ENCODE data around the gene PRDX6. TPM values are rescaled to one million over a fixed set of nuclear protein-coding genes. Genes with fewer than 3 reads are reported as not detected.

PRDX6 gene
- total and polyA plus RNA-seq, 2 donors (not counting 3 experiments of a cell fraction or from before 2014, with no cell fraction given) = 145 to 288 TPM

- Histone ChIP-seq H3K4me3 (replicated peaks in 1 of 3; ENCODE audit: insufficient read depth in 1 of 3, low read depth in 1 of 3, low read length in 3 of 3) (no peak overlapping the region), H2AFZ (ENCODE audit: low read depth, low read length) (no peak overlapping the region), H3K36me3 (ENCODE audit: control insufficient read depth in 2 of 2, extremely low read depth in 1 of 2, insufficient read depth in 2 of 2, low read length in 2 of 2) (peaks cover 19 to 31% of the 10 kb centered on the region in 2 experiments), H3K9me3 (replicated peaks; ENCODE audit: control insufficient read depth, insufficient read depth, low read length) (no peaks in the 10 kb centered on the region), H3K27ac (ENCODE audit: insufficient read depth, low read depth, low read length) (no peak overlapping the region), H3K27me3 (ENCODE audit: control insufficient read depth in 2 of 2, insufficient read depth in 2 of 2, low read length in 2 of 2) (no peaks in the 10 kb centered on the region), H3K4me2 (ENCODE audit: insufficient read depth, low read length) (no peak overlapping the region), H3K79me2 (ENCODE audit: control insufficient read depth, insufficient read depth, low read length) (no peaks in the 10 kb centered on the region), H3K9ac (replicated peaks; ENCODE audit: extremely low read depth, insufficient read depth, low read length) (no peak overlapping the region), H3K4me1 (ENCODE audit: control insufficient read depth, extremely low read depth, insufficient read depth, low read length) (no peaks in the 10 kb centered on the region), H3K9me1 (replicated peaks; ENCODE audit: control insufficient read depth, extremely low read depth, insufficient read depth, low read length) (no peaks in the 10 kb centered on the region), H4K20me1 (replicated peaks; ENCODE audit: control insufficient read depth, extremely low read depth, insufficient read depth, low read length) (no peaks in the 10 kb centered on the region)
- intact Hi-C loops (cut with micrococcal nuclease) (no loop called here), dilution Hi-C loops (cut with MboI; ENCODE audit: extremely low pct_ligation_motif_present, low sequenced_read_pairs) (no loop called here)
- CTCF ChIA-PET = no interaction called here
- DNase-seq (ENCODE audit: low read depth, low spot score) (no peak), FAIRE-seq (no peak)
- POLR2A ChIA-PET = no interaction called here
- peak; percentile 26 for TF ChIP-seq POLR2AphosphoS5 (IDR thresholded peaks at IDR 0.05; ENCODE audit: insufficient read depth, low read depth, low read length)
- TF ChIP-seq CTCF (IDR thresholded peaks at IDR 0.05; ENCODE audit: extremely low read depth in 1 of 2, insufficient read depth in 1 of 2, low read depth in 1 of 2, low read length in 2 of 2) = no peak
- no TSS peak for BruUV-seq (replicated peaks)
Observed at GRCh38 chr1:173489149-173489600, 12.0 kb downstream of the PRDX6 start.

GRCh38 chr1:173489929-173490328, 12.8 kb downstream of the PRDX6 start:
- ChIA-PET POLR2A (no interaction called here), CTCF (interaction anchor here (1.6 kb wide), 1 partner anchor 9 kb away, joined by 4 read pairs; no protein-coding TSS in a partner anchor)
- Histone ChIP-seq H3K79me2 (ENCODE audit: control insufficient read depth, insufficient read depth, low read length) (no peaks in the 10 kb centered on the region), H3K4me3 (replicated peaks in 1 of 3; ENCODE audit: insufficient read depth in 1 of 3, low read depth in 1 of 3, low read length in 3 of 3) (no peak overlapping the region), H3K4me2 (ENCODE audit: insufficient read depth, low read length) (no peak overlapping the region), H3K9me1 (replicated peaks; ENCODE audit: control insufficient read depth, extremely low read depth, insufficient read depth, low read length) (no peaks in the 10 kb centered on the region), H3K27ac (ENCODE audit: insufficient read depth, low read depth, low read length) (no peak overlapping the region), H4K20me1 (replicated peaks; ENCODE audit: control insufficient read depth, extremely low read depth, insufficient read depth, low read length) (no peaks in the 10 kb centered on the region), H3K36me3 (ENCODE audit: control insufficient read depth in 2 of 2, extremely low read depth in 1 of 2, insufficient read depth in 2 of 2, low read length in 2 of 2) (peaks cover 18 to 26% of the 10 kb centered on the region in 2 experiments), H2AFZ (ENCODE audit: low read depth, low read length) (no peak overlapping the region), H3K27me3 (ENCODE audit: control insufficient read depth in 2 of 2, insufficient read depth in 2 of 2, low read length in 2 of 2) (no peaks in the 10 kb centered on the region), H3K9me3 (replicated peaks; ENCODE audit: control insufficient read depth, insufficient read depth, low read length) (no peaks in the 10 kb centered on the region), H3K4me1 (ENCODE audit: control insufficient read depth, extremely low read depth, insufficient read depth, low read length) (no peaks in the 10 kb centered on the region), H3K9ac (replicated peaks; ENCODE audit: extremely low read depth, insufficient read depth, low read length) (no peak overlapping the region)
- intact Hi-C loops (cut with micrococcal nuclease) = no loop called here
- TF ChIP-seq POLR2A (IDR thresholded peaks at IDR 0.05; ENCODE audit: low read depth, low read length) = no peak
- TF ChIP-seq MYC (IDR thresholded peaks at IDR 0.05; ENCODE audit: low read depth, low read length) = no peak
- TF ChIP-seq, protein P1, sequence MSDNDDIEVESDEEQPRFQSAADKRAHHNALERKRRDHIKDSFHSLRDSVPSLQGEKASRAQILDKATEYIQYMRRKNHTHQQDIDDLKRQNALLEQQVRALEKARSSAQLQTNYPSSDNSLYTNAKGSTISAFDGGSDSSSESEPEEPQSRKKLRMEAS (IDR thresholded peaks at IDR 0.05; ENCODE audit: insufficient read depth, insufficient read length) = no peak
- TF ChIP-seq GATA2 (IDR thresholded peaks at IDR 0.05; ENCODE audit: insufficient read depth, insufficient read length, low read depth, low read length) = no peak
- TF ChIP-seq FOS (IDR thresholded peaks at IDR 0.05; ENCODE audit: borderline replicate concordance, insufficient read depth, low read length) = no peak
- no peak for TF ChIP-seq CTCF (IDR thresholded peaks at IDR 0.05; ENCODE audit: extremely low read depth in 1 of 2, insufficient read depth in 1 of 2, low read depth in 1 of 2, low read length in 2 of 2)
- no peak for TF ChIP-seq JUN (IDR thresholded peaks at IDR 0.05; ENCODE audit: borderline replicate concordance, insufficient read depth, insufficient read length, low read depth)
- no peak for TF ChIP-seq EZH2 (IDR thresholded peaks at IDR 0.05; ENCODE audit: borderline replicate concordance, low read depth, low read length, severe bottlenecking)
- BruUV-seq (replicated peaks) = no TSS peak
- DNase-seq (ENCODE audit: low read depth, low spot score) (no peak), FAIRE-seq (no peak)
- dilution Hi-C loops (cut with MboI; ENCODE audit: extremely low pct_ligation_motif_present, low sequenced_read_pairs) = no loop called here
